Skin of body (tissue), 2 donors: ENCODE results near the gene LSG1. TPM values are rescaled to one million over a fixed set of nuclear protein-coding genes. Genes with fewer than 3 reads are reported as not detected.

Experiments
- DNase-seq: peaks from one replicate; lab custom pipeline; 2025; lab: John Stamatoyannopoulos, UW
- total RNA-seq: library from RNA; depleted of rRNA; stranded (reverse); fragments of >200 nt; gene quantifications from one replicate; pipeline ENCODE4 v1.2.3, GENCODE V29; 2014

The LSG1 gene
- total RNA-seq, result 41.4 TPM

DNA sequence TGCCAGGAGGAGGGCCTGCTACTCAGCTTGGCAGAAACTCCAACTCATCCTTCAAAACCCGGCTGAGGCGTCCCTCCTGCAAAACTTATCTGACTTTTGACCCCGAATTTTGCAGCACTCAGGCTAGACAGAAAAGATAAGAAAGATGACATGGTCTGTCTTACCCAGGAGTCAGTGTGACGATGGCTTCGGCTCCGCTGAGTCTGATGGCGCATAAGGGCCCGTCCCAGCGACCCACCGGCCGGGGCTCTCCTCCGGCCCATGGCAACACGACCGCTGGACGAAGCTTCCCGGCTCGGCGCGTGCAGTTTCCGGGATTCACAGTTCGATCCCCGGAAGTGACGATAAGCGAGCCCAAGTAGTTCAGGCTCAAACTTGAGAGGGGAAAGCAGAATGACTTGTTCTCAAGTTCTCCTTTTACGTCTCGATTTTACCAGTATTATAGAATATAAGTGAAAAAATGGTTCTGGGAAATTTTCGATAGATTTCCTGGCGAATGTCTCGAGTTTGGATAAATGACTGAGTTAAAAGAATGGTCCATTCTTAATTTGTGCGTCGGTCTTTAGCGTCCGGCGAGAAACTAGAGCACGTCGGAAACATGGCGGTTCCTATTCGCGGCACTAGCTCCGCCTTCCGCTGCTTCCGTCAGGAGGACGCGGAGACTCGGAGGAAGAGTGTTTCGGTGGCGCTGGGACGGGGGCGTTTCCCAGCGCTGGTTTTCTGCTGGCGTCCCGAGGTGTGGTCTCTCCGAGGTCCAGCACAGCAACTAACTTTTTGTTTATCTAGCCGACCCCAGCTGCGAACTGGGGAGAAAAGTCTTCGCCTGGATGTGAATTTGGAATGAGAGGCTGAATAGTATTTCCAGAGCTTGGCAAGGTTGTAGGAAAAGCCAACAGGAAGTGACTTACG lies at the start of gene LSG1:
TSS of gene LSG1 (minus strand) at position 292 of the 909 bp plus-strand sequence. CDS start at position 263, 29 bp downstream.
- peak; percentile 99 for DNase-seq

DNA sequence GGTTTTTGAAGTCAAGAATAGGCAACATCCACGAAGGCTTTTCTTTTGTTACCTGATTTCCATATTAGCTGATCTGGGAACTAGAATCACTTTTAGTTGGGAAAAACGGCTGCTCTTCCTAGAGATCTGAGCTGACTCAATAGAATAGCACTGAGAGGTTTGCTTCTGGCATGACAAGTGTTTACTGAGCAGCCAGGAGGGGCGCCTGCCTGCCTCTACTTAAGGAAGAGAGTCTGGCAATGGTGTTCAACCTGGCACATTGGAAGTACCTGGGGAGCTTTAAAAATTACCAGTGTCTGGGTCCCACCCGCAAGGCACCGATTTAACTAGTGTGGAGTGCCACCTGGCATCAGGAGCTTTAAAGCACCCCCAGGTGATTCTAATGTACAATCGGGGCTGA lies 48.1 kb upstream of the LSG1 start:
- DNase-seq, result no peak

DNA sequence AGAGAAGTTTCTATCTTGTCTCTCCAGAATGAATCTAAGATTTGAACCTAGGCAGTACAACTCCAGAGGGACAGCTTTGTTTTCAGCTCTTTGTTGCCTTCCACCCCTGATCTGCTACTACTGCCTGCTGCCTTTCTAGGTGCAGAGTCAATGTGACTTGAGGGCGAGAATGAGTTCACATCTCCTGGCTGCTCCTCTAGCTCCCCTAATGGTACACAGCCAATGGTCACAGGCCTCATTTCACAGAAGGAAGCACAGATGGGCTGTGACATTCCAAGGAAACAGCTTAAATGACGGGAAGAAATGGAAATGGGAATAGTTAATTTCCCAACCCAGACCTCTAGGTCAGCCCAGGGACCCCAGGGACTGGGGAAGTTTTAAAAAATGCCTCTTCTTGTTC lies 46.1 kb upstream of the LSG1 start:
- DNase-seq, result no peak

DNA sequence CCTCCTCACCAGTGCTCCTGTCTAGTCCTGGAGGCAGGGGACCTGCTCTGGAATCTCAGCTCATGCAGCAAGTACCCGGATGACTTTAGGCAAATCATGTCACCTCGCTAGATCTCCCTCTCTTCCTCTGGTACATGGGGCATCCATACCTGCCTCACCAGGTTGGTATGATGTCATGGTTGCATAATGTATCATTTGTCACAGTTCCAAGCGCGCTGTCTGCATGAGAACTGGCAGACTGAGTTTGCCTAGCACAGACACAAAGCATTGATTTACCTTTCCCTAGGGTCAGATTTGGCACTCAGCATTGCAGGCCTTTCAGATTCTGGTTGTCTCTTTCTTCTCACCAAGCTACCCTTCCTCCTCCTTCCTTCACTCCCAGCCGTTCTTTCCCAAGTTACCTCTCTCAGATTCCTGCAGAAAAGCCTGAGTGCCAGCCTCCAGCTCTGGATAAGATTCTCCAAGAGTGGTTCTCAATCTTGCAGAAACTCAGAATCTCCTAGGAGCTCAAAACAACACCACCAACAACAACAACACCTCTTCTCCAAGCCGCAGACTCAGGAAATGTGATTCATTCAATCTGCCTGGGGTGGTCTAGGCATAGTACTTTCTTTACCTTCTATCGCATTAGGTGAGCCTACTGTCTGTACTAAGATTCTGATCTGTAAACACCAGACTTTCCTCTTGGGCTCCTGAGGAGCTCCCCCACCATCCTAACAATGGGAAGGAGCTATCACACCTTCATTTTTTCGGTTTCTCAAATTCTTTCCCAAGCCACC lies 43.2 kb upstream of the LSG1 start:
- no peak for DNase-seq

DNA sequence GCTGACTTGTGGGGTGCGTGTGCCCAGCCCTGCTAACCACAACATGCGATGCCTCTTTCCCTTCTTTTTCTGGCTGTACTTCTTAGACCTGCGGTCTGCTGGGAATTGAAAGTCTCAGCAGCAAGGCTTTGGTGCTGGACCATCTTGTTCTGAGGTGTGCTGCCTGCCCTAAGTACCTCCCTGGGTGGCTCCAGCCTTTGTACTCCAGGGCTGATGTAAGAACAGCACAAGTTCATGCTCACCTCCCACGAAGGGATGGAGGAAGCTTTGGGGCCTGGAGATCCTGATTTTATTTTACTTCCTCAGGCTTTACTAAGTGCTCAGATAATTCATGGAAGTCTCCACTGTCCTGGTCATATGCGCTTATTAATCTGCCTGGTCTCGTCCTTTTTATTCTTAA lies 42.6 kb upstream of the LSG1 start:
- no peak for DNase-seq

DNA sequence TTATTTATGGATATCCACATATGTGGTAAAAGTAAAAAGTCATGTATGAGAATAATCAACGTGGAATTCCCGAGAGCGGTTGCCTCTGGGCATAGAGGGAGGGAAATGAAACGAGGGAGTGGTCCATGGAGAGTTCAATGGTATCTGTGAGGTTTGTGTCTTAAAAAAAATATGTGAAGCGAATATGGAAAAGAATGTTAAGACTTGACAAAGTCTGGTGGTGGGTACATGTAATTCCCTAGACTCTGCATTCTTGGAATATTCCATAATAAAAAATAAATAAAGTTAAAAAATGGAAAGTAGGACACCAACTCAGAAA lies 42.1 kb upstream of the LSG1 start:
- DNase-seq, result no peak

DNA sequence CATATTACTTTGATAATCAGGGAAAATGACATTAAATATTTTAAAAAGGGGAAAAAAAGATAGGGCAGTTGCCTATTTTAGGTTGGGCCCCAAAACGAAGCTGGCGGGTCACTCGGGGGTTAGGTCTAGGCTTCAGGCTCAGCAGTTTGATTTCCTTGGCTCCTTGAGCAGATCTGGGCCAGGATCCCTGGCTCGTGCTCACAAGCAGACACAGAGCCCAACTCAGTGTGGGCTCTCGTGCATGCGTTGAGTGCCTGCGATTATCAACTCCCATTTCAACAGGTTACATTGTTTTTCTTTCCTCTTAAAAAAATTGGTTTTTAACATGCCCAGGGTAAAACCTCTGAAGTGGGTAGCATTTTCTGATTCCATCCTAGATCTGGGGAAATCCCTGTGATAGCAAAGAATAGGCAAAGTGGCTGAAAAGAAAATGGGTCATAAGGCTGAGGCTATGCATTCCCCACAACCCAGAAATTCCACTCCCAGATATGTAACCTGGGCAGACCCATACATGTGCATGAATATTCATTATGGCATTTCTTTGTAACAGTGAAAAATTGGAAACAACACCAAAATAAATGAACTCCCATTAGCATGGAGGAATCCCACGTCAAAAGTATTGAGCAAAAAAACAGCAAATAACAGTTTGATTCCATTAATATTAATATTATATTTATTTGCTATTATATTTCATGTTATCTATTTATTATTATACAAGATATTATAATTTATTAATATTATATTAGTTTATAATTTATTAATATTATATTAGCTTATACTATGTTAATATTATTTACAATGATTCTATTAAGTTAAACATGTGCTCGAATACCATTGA lies 41.5 kb upstream of the LSG1 start:
- no peak for DNase-seq

DNA sequence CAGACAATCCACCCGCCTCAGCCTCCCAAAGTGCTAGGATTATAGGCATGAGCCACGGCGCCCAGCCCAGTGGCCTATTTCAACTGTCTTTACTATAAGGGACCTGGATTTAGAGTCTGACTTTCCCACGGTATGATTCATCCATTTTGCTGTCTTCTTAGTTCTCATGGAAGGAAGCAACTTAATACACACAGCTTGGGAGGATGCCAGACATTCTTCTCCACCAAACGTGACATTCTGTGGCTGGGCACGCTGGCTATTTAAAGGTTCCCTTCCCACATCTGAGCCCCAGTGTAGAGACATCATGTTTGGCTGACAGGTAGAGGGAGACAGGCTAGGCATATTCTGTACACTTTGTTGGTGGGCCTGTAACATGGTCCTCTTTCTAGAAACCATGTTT lies 39.9 kb upstream of the LSG1 start:
- DNase-seq, result peak; percentile 53

DNA sequence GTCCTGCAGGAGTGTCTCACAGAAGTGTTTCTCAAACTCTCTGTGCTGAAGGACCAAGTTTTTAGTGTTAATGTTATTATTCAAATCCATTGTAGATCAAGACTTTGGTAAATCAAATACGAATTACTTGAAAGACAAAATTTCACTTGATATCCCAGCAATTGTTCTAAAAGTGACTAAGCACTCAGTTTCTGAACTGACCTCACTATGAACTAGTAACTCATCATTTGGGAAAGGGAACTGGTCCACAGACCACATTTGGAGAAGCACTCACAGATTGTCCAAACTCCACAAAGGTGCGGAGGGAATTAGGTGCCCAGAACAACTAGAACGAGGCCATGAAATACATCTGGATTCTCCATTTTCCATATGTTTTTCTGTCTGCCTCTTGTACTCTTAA lies 39.3 kb upstream of the LSG1 start:
- no peak for DNase-seq

DNA sequence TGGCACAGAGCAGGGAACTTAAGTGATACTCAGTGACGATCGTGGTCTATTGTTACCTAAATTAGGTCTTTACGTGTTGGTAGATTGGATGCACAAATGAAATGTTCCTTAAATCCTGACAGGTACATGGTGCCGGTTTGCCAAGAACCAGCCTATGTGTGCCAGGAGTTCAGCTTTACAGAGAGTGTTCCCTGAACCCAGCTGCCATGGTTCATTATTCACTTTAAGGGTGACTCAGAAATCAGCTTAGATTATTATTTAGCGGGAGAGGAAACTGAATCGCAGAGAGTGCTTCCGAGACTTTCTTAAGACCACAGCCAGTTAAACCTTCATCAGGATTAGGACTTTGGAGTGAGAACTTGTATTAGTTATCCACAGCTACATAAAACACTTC lies 35.2 kb upstream of the LSG1 start:
- DNase-seq, result no peak

DNA sequence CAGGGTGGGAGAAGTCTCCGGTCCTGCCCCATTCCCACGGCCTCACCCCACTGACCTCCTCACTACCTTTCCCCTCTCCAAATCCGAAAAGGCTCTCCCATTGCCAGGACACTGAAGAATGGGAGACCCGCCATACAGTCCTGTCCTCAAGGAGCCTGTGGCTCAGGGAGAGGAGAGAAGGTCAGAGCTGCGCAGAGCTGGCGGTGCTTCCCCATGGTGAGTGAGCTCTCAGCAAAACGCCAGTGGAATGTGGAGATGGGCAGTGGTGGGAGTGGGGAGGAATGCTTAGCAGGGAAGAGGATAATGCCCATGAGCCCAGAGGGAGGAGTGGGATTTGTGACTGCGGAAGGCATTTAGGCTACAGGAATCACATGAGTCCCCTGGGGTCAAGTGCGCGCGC lies 33.8 kb upstream of the LSG1 start:
- no peak for DNase-seq

DNA sequence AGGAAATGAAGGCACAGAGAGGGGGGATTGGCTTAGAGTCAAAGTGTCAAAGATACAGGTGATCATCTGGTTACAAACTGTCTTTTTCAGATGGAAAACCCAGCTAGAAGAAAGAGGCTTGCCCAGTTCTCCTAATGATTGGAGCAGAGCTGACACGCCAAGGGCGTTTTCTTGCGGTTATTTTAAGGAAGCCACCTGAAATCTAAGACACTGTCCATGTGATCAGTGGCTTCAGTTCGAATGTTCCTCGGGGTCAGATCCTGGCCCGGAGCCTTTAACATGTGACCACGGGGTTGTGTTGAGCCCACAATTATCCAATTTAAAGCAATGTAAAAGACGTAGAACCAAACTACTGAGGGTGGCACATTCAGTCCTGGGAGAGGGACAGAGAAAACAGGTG lies 33.2 kb upstream of the LSG1 start:
- no peak for DNase-seq

DNA sequence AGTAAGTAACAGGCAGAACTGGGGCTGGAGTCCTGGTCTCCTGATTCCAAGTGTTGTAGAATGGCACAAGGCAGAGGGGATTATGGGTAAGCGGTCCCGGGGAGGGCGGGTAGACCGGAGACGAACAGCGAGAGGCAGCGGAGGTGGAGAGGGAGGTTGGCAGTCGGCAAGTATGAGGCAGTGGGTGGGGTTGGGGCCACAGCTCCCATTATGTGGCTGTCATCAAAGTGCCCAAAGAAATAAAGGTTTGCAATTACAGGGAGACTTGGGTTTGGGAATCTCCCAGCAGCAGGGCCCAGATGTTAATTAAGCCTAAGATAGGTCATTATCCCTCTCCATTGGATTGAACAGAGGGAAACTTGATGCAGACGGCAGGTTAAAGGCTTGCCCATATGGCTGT lies 30.6 kb upstream of the LSG1 start:
- DNase-seq, result no peak

DNA sequence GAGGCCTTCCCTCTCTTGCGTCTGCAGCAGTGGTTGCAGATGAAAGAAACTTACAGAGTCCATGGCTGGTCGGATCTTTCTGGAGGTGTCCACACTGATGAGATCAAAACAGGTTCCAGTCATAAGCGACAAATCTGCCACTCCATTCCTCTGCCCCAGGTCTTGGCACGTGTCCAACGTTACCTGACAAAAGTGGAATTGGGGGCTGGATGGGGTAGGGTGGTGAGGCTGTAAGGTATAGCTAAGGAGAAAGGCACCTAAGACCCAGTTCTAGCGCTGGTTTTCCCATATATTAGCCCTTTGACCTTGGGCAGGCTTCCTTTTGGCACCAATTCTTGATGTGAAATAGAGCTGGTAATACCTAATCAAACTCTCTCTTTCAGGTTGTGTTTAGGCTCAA lies 24.7 kb upstream of the LSG1 start:
- DNase-seq, result no peak

DNA sequence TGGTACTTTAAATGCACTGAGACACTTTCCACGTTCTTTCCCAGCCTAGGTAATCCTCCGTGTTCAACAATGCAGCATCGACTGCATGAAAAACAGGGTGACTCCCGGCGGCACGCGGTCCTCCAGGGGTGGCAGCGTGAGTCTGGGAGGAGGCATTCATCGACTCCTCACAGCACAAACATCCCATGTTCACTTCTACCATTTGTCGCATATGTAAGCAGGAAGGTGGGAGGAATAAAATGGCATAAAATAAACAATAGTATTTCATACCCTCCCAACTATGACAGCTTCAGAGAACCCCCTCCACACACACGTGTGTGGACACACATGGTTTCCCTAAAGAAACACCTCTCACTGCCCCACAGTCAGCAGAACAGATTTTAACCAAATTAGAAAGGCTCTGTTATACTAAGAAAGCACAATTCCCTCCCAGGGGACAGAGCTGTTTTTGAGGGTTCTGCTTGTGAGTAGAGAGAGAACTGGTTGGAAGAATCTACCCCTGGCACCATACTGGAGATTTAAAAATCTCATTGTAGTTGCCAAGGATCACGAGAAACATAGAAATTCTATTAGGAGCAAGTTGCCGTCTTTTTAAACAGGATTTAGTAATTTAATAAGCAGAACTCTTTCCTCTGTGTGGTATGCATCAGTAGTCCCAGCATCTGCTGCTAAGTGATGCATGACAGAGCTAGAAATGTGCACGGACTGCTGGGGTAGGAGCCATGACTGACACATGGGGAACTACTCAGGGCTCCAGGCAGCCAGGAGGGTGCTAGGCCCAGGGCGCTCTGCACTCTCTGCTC lies 19.7 kb upstream of the LSG1 start:
- peak; percentile 66 for DNase-seq

DNA sequence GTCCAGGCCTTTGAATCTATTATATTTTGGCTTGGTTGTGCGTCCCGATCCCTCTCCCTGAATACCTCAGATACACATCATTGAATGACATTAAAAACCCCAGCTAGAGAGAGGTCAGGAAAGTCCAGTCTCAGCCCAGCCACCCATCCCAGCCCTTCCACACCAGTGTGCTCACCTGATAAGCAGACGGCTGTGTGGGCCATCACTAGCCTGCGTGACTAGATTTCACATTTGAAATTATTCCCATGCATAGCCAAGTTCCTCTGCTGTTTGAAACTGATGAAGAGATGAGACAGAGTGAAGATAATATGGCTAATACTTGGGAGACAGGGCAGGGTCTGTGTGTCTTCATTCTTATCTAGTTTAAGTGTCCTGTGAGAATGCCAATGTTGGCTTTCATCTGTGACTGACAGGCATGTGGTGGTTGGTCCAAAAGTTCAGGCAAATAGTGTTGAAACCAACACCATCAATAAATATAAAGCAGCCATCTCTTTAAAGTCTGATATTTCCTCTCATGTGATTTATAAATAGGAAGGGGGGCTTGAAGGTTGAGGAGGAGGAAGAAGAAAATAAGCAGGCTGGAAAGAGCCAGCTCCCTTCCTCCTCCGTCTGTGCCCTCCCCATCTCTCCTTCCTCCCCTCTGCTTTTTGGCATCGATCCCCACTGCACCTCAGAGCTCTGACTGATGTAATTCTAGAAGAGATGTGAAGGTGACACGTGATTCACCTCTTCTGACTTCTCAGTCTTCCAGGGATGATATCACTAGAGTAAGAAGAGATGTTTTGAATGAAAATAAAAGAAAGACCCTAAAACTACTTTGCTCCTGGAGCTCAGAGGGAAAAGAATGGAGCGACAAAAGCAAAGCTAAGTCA lies 18.7 kb upstream of the LSG1 start:
- no peak for DNase-seq

DNA sequence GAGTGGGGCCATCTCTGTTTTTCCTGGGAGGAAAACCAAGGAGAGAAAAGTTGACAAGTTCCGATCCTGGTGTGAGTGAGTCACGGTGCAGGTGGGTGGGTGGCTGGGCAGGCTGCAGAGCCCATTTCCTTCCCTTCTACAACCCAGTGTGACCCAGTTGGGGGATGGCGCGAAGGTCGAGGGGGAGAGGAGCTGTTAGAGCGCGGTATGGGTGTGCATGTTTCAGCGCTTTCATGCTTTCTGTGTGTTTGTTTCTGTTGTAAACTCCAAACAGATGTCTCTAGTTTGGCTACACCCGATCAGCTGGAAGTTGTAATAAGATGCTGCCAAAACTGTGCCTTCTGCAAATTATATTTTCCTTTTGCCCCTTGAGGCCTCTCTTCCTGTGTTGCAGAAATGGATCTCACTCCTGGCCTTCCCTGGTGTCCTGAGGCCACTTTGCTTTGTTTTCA lies 17.5 kb upstream of the LSG1 start:
- DNase-seq, result peak; percentile 87

DNA sequence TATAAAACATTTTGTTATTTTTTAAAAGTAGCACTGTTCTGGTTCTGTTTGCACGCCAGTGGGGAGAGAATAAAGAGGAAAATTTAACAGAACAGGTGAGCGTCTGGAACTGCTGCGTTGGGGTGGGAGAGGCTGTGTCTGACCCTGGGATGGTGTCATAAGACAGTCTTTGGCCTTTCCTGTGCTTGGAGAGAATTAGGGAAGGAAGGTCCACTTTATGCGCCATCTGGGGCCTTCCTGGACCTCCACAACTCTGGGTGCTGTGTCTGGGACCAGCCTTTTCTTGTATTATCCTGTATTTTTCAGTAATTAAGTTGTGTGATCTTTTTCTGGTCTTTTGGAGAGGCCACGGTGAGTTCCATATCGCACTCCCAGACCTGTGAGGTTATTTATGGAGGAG lies 17.0 kb upstream of the LSG1 start:
- no peak for DNase-seq

DNA sequence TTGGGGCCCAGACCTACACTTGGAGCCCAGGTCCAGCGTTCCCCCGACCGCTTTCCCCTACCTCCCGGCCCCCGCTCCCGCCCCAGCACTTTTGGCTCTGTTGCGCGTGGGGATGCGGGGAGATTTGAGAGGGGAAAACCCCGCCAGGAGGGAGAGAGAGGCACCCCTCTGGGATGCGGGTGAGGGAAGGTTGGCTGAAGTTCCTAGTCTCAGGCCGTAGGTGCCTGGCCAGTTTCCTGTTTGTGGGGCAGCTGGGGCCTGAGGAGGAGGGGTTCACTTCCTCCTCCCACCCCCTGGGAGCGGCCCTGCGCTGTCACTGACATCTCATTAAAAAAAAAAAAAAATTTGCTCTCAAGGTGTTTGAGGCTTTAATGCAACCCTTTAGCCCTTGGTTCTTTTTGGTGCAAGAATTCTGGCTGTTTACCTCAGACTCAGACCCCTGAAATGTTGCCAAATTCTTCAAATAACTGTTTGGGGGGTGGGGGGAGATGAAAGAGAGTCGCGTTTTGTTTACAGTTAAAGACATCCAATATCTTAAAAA lies 16.3 kb upstream of the LSG1 start:
- DNase-seq, result no peak
